IMR-90 (cell line): ENCODE data around the gene PLEKHG5. TPM values are rescaled to one million over a fixed set of nuclear protein-coding genes. Genes with fewer than 3 reads are reported as not detected.

Source experiments
- ATAC-seq: fragments of 200-7000 bp; cut with Tn5 transposase; 2 replicates; pipeline ENCODE4 v1.9.1; 2020; ENCODE audit warnings: low read depth, mild to moderate bottlenecking, moderate library complexity
- BruUV-seq: library from RNA; stranded (reverse); fragments of 400-500 nt; replicated peaks from 2 replicates; lab custom pipeline; 2021; lab: Mats Ljungman, UMichigan
- CTCF ChIA-PET: fragments of 300-600 bp; formaldehyde crosslinking; extraction: SDS; loops from one replicate; lab custom pipeline; 2021; ENCODE audit warnings: antibody characterized with exemption; lab: Yijun Ruan, JAX
- POLR2A ChIA-PET: fragments of 300-600 bp; sonication (Branson Sonifier 250); formaldehyde crosslinking; loops from one replicate; lab custom pipeline; 2022; ENCODE audit warnings: antibody characterized with exemption; ENCODE audit not compliant: unreplicated experiment; lab: Charles Lee
- DNase-seq: peaks from one replicate; pipeline ENCODE4 v3.0.0; 2013
- H2AFZ ChIP-seq: replicated peaks from 2 replicates; pipeline ENCODE3; 2013; ENCODE audit warnings: low read length, mild to moderate bottlenecking; ENCODE audit not compliant: poor library complexity
- H2AK5ac ChIP-seq: 2 replicates; pipeline ENCODE4 v1.6.1; 2013; ENCODE audit warnings: low read depth, low read length, inconsistent platforms
- H2AK9ac ChIP-seq: replicated peaks from 2 replicates; pipeline ENCODE3; 2013; ENCODE audit warnings: mild to moderate bottlenecking, low read depth, low read length, moderate library complexity; ENCODE audit not compliant: poor library complexity
- H2BK120ac ChIP-seq: 2 replicates; pipeline ENCODE4 v1.6.1; 2013; ENCODE audit warnings: low read depth, low read length, inconsistent platforms
- H2BK15ac ChIP-seq: 3 replicates; pipeline ENCODE4 v1.6.1; 2013; ENCODE audit warnings: low read depth, low read length, inconsistent platforms
- H2BK20ac ChIP-seq: 2 replicates; pipeline ENCODE4 v1.6.1; 2013; ENCODE audit warnings: low read depth, mild to moderate bottlenecking, inconsistent platforms, low read length, moderate library complexity
- H2BK5ac ChIP-seq: 2 replicates; pipeline ENCODE4 v1.6.1; 2013; ENCODE audit warnings: mild to moderate bottlenecking, low read depth, low read length, inconsistent platforms; ENCODE audit not compliant: poor library complexity, severe bottlenecking
- H3K14ac ChIP-seq: replicated peaks from 2 replicates; pipeline ENCODE4 v1.6.1; 2013; ENCODE audit warnings: low read depth, low read length, inconsistent platforms
- H3K18ac ChIP-seq: 2 replicates; pipeline ENCODE4 v1.6.1; 2013; ENCODE audit warnings: low read depth, low read length, control low read depth
- H3K23ac ChIP-seq: 2 replicates; pipeline ENCODE4 v1.6.1; 2013; ENCODE audit warnings: low read depth, low read length, inconsistent platforms
- H3K27ac ChIP-seq: 2 replicates; pipeline ENCODE4 v1.5.1; 2013; ENCODE audit warnings: mild to moderate bottlenecking, control low read depth, low read length; ENCODE audit not compliant: insufficient read depth
- H3K27me3 ChIP-seq: 2 replicates; pipeline ENCODE4 v1.6.1; 2013; ENCODE audit warnings: low read length; ENCODE audit not compliant: control insufficient read depth, insufficient read depth
- H3K36me3 ChIP-seq: 2 replicates; pipeline ENCODE4 v1.6.1; 2013; ENCODE audit warnings: low read length, mixed read lengths; ENCODE audit not compliant: control insufficient read depth, insufficient read depth
- H3K4ac ChIP-seq: 2 replicates; pipeline ENCODE4 v1.6.1; 2013; ENCODE audit warnings: low read depth, low read length, inconsistent platforms
- H3K4me1 ChIP-seq: 2 replicates; pipeline ENCODE4 v1.6.1; 2013; ENCODE audit warnings: low read length, mixed read lengths; ENCODE audit not compliant: control insufficient read depth, insufficient read depth
- H3K4me2 ChIP-seq: 2 replicates; pipeline ENCODE4 v1.6.1; 2013; ENCODE audit warnings: low read depth, mild to moderate bottlenecking, control low read depth, low read length, moderate library complexity
- H3K4me3 ChIP-seq: 2 replicates; pipeline ENCODE4 v1.5.1; 2013; ENCODE audit warnings: low read depth, mild to moderate bottlenecking, control low read depth, low read length, moderate library complexity; ENCODE audit not compliant: insufficient read depth
- H3K56ac ChIP-seq: 2 replicates; pipeline ENCODE4 v1.6.1; 2013; ENCODE audit warnings: low read length, inconsistent platforms; ENCODE audit not compliant: insufficient read depth; ENCODE audit errors: extremely low read depth
- H3K79me1 ChIP-seq, 2 experiments: 2 replicates each; pipeline ENCODE4 v1.6.1; 2013; ENCODE audit warnings: low read length in 2 of 2, inconsistent platforms in 1 of 2, low read depth in 1 of 2
- H3K9ac ChIP-seq: 2 replicates; pipeline ENCODE4 v1.6.1; 2013; ENCODE audit warnings: low read depth, low read length, control low read depth
- H3K9me1 ChIP-seq: 2 replicates; pipeline ENCODE4 v1.6.1; 2013; ENCODE audit warnings: low read length, inconsistent platforms; ENCODE audit not compliant: insufficient read depth
- H3K9me3 ChIP-seq: 2 replicates; pipeline ENCODE4 v1.6.1; 2013; ENCODE audit warnings: low read length; ENCODE audit not compliant: control insufficient read depth, insufficient read depth
- H4K20me1 ChIP-seq: 2 replicates; pipeline ENCODE4 v1.6.1; 2013; ENCODE audit warnings: low read length, inconsistent platforms; ENCODE audit not compliant: insufficient read depth
- H4K5ac ChIP-seq: 2 replicates; pipeline ENCODE4 v1.6.1; 2013; ENCODE audit warnings: mild to moderate bottlenecking, low read depth, low read length, control low read depth
- H4K8ac ChIP-seq, 2 experiments: 2 replicates each; pipeline ENCODE4 v1.6.1; 2013; ENCODE audit warnings: low read depth in 2 of 2, low read length in 2 of 2, control low read depth in 1 of 2, inconsistent platforms in 1 of 2
- H4K91ac ChIP-seq: 2 replicates; pipeline ENCODE4 v1.6.1; 2013; ENCODE audit warnings: low read depth, low read length, inconsistent platforms; ENCODE audit not compliant: insufficient read depth
- BHLHE40 ChIP-seq: fragments of 150-350 bp; IDR thresholded peaks from 2 replicates; pipeline ENCODE4 v1.6.1; 2016; ENCODE audit warnings: mild to moderate bottlenecking, low read depth, low read length
- CEBPB ChIP-seq: IDR thresholded peaks from 2 replicates; pipeline ENCODE4 v1.6.1; 2012; ENCODE audit warnings: low read depth, low read length, improper control_type of control experiment
- CHD1 ChIP-seq: IDR thresholded peaks from 2 replicates; pipeline ENCODE4 v1.6.1; 2012; ENCODE audit warnings: low read depth, low read length, improper control_type of control experiment
- FOS ChIP-seq: fragments of 150-350 bp; IDR thresholded peaks from 2 replicates; pipeline ENCODE4 v1.6.1; 2016; ENCODE audit warnings: low read depth, low read length
- MAFK ChIP-seq: IDR thresholded peaks from 2 replicates; pipeline ENCODE4 v1.6.1; 2012; ENCODE audit warnings: low read depth, low read length, improper control_type of control experiment
- MAZ ChIP-seq: IDR thresholded peaks from 2 replicates; pipeline ENCODE4 v1.6.1; 2012; ENCODE audit warnings: low read depth, mild to moderate bottlenecking, low read length, improper control_type of control experiment, moderate library complexity, borderline replicate concordance
- NFE2L2 ChIP-seq: fragments of 150-350 bp; IDR thresholded peaks from 2 replicates; pipeline ENCODE4 v1.6.1; 2016; ENCODE audit warnings: low read depth, mild to moderate bottlenecking, low read length
- POLR2A ChIP-seq: IDR thresholded peaks from 2 replicates; pipeline ENCODE4 v1.6.1; 2012; ENCODE audit warnings: mild to moderate bottlenecking, low read depth, low read length
- RAD21 ChIP-seq: IDR thresholded peaks from 2 replicates; pipeline ENCODE4 v1.6.1; 2012; ENCODE audit warnings: low read length, improper control_type of control experiment
- RFX5 ChIP-seq: IDR thresholded peaks from 2 replicates; pipeline ENCODE4 v1.8.0; 2012; ENCODE audit warnings: low read depth, mild to moderate bottlenecking, low read length, moderate library complexity
- SMC3 ChIP-seq: fragments of 150-350 bp; IDR thresholded peaks from 2 replicates; pipeline ENCODE4 v1.6.1; 2016; ENCODE audit warnings: low read depth, mild to moderate bottlenecking, antibody characterized with exemption, low read length, moderate library complexity
- USF2 ChIP-seq: fragments of 150-350 bp; IDR thresholded peaks from 2 replicates; pipeline ENCODE4 v1.6.1; 2017; ENCODE audit warnings: mild to moderate bottlenecking, antibody characterized with exemption, low read length, low read depth
- WGBS, 2 experiments: methylation state at CpG; one replicate each; pipeline versions ENCODE4 v1.1.5 to v1.1.7; 2013; ENCODE audit warnings: missing lambda C conversion rate in 2 of 2; ENCODE audit not compliant: insufficient read length in 1 of 2; ENCODE audit errors: extremely low coverage in 2 of 2; 5-methylcytosine and 5-hydroxymethylcytosine counted together
- dilution Hi-C: fragments of 300-500 bp; cut with HindIII; formaldehyde crosslinking; loops from one replicate; pipeline ENCODE4 v1.14.3; 2018; ENCODE audit warnings: low sequenced_read_pairs; ENCODE audit not compliant: unreplicated experiment
- in situ Hi-C: fragments of 300-500 bp; cut with MboI; formaldehyde crosslinking; loops from 3 replicates; pipeline ENCODE4 v1.14.3; 2019; ENCODE audit warnings: low sequenced_read_pairs, inconsistent platforms, mixed read lengths
- intact Hi-C: fragments of 100-400 bp; cut with micrococcal nuclease; formaldehyde crosslinking; loops from 2 replicates; pipeline ENCODE4 v1.10.0; 2022
- polyA plus RNA-seq, 3 experiments: library from polyadenylated mRNA; depleted of rRNA; stranded (reverse); fragments of >200 nt; gene quantifications; 2 replicates each; pipeline ENCODE4 v1.2.3, GENCODE V29; 2012; ENCODE audit warnings: low replicate concordance in 1 of 3
- total RNA-seq: library from RNA; depleted of rRNA; stranded (reverse); fragments of >200 nt; gene quantifications from 2 replicates; pipeline ENCODE4 v1.2.3, GENCODE V29; 2012
- TF ChIP-seq, protein P1 (sequence below): fragments of 150-350 bp; IDR thresholded peaks from 2 replicates; pipeline ENCODE4 v1.6.1; 2016; ENCODE audit warnings: low read depth, mild to moderate bottlenecking, low read length, moderate library complexity, borderline replicate concordance

PLEKHG5 gene
- total and polyA plus RNA-seq, 2 of the 4 experiments (the other 2 are of a cell fraction) = 4.8 to 11.6 TPM

DNA sequence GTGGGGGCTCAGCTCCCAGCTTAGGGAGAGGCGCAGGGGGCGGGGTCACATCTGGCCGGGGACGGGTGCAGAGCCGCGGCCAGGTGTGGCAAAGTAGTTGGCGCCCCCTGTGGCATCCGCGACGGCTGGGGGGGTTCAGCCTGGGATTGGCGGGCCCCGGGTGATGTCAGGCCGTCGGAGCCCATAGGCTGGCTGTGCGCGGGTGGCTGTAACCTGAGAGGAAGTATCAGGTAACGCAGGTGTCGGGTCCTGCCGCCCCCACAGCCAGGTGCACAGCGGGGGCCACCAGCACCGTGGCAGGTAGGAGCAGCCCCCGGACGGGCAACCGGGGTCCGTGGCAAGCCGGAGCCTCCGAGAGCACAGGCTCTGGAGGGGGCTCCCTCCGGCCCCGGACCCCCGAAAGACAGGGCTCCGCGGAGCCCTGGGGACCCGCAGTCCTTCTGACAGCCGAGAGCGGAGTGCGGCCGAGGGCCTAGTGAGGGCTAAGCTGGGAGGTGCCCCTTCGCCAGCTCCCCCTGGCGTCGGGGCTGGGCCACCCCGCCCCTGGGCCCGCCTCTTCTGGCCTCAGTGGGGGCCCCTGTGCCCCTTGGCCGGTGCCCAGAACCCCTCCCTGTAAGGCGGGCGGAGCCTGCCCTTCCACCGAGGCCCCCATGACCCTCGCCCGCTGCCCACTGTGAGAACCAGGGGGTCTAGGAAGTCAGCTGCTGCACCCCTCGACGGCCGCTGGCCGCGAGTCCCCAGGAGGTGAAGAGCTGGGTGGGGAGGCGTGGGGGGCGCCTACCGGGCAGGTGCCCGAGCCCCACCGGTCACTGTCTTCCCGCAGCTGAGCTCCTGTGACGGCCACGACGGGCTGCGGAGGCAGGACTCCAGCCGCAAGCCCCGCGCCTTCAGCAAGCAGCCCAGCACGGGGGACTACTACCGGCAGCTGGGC is 43.4 kb downstream of the PLEKHG5 start (continued):
- TF ChIP-seq SMC3 = no peak

DNA sequence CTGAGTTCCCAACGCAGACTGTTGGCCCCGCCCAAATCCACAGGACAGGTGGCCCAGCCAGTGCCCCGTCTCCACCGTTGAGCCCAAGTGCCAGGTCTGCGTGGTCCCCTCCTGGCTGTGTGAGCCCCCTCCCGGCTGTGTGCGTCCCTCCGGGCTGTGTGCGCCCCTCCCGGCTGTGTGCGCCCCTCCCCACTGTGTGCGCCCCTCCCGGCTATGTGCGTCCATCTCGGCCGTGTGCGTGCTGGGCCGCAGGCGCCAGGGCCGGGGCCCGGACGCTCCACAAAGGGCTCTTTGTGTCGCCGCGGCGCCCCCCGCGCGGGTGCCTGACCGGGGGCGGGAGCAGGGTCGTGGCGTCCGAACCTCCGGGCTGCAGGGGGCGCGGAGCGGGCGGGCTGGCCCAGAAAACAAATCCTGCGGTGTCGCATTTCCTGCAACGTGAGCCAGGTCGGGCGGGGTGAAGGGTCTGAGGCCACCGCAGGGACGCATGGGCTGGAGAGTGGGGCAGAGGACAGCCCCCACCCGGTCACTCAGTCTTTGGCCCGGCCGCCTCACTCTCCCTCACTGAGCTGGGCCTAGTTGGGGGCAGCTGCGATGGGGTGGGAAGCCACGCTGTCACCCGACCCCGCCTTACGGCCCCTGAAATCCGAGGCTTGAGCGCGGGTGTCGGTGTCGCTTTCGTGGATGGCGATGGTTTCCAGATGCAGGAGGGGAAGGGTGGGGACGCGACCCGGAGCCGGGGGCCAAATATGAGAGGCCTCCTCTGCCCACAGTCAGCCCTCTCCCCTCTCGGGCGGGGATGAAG is 44.2 kb downstream of the PLEKHG5 start:
- Histone ChIP-seq H3K27me3 (peaks cover 66% of the 10 kb centered on the region), H3K4me2 (no peak overlapping the region), H4K8ac (no peak overlapping the region), H2BK5ac (no peak overlapping the region), H3K23ac (no peak overlapping the region), H3K56ac (no peak overlapping the region), H3K79me1 (no peaks in the 10 kb centered on the region), H3K9me3 (no peaks in the 10 kb centered on the region), H2BK15ac (no peak overlapping the region), H4K5ac (no peak overlapping the region), H3K14ac (no peak overlapping the region), H3K4me3 (no peak overlapping the region), H3K18ac (no peak overlapping the region), H2AK9ac (no peak overlapping the region), H4K20me1 (no peaks in the 10 kb centered on the region), H3K27ac (no peak overlapping the region), H3K4me1 (no peaks in the 10 kb centered on the region), H2BK120ac (no peak overlapping the region), H2AK5ac (no peak overlapping the region), H3K9ac (no peak overlapping the region), H2AFZ (no peak overlapping the region), H3K9me1 (no peaks in the 10 kb centered on the region; the same call in 1 of the 2 replicates), H2BK20ac (no peak overlapping the region), H4K91ac (no peak overlapping the region), H3K4ac (no peak overlapping the region), H3K36me3 (no peaks in the 10 kb centered on the region)
- intact Hi-C loops (no loop called here), in situ Hi-C loops (no loop called here), dilution Hi-C loops (no loop called here)
- ATAC-seq (no peak), DNase-seq (no peak)
- POLR2A ChIA-PET = no interaction called here
- CTCF ChIA-PET = no interaction called here
- WGBS, 2 experiments = 4% methylated on average over 14 of the region's 67 CpGs; no CpG with 5 or more reads in 1 of the 2 experiments
- no TSS peak for BruUV-seq
- TF ChIP-seq FOS (no peak), CHD1 (no peak), MAFK (no peak), RAD21 (no peak), POLR2A (no peak), CEBPB (no peak), USF2 (no peak), MAZ (no peak), NFE2L2 (no peak), SMC3 (no peak), RFX5 (no peak), BHLHE40 (no peak)
- TF ChIP-seq, protein P1, sequence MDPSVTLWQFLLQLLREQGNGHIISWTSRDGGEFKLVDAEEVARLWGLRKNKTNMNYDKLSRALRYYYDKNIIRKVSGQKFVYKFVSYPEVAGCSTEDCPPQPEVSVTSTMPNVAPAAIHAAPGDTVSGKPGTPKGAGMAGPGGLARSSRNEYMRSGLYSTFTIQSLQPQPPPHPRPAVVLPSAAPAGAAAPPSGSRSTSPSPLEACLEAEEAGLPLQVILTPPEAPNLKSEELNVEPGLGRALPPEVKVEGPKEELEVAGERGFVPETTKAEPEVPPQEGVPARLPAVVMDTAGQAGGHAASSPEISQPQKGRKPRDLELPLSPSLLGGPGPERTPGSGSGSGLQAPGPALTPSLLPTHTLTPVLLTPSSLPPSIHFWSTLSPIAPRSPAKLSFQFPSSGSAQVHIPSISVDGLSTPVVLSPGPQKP = no peak
